ENCODE measurements around the gene POFUT1. TPM values are rescaled to one million over a fixed set of nuclear protein-coding genes. Genes with fewer than 3 reads are reported as not detected.

POFUT1 gene
- total and polyA plus RNA-seq, 2 donors (not counting 3 experiments of a cell fraction or from before 2014, with no cell fraction given), result 29.0 to 51.4 TPM

DNA sequence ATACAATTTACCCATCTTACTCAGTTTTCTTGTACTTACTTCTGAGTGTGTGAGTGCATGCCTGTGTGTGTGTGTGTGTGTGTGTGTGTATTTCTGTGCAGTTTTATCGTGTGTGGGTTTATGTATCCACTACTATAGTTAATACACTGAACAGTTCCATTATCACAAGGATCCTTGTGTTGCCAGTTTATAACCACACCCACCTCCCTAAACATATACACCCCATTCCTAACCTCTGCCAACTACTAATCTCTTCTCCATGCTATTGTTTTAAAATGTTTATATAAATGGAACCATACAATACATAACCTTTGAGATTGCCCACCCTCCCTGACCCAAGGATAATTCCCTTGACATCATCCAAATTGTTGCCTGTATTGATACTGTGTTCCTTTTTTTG lies 18.7 kb downstream of the POFUT1 start:
- intact Hi-C loops (cut with micrococcal nuclease), result no loop called here
- no TSS peak for BruUV-seq (replicated peaks)
- Histone ChIP-seq H3K4me1 (ENCODE audit: control insufficient read depth, extremely low read depth, insufficient read depth, low read length) (no peaks in the 10 kb centered on the region), H3K27ac (ENCODE audit: insufficient read depth, low read depth, low read length) (no peak overlapping the region), H3K9me3 (replicated peaks; ENCODE audit: control insufficient read depth, insufficient read depth, low read length) (no peaks in the 10 kb centered on the region), H3K4me3 (replicated peaks in 1 of 3; ENCODE audit: insufficient read depth in 1 of 3, low read depth in 1 of 3, low read length in 3 of 3) (no peak overlapping the region), H3K9ac (replicated peaks; ENCODE audit: extremely low read depth, insufficient read depth, low read length) (no peak overlapping the region), H3K27me3 (ENCODE audit: control insufficient read depth in 2 of 2, insufficient read depth in 2 of 2, low read length in 2 of 2) (no peaks in the 10 kb centered on the region), H3K79me2 (ENCODE audit: control insufficient read depth, insufficient read depth, low read length) (no peaks in the 10 kb centered on the region), H3K4me2 (ENCODE audit: insufficient read depth, low read length) (no peak overlapping the region), H4K20me1 (replicated peaks; ENCODE audit: control insufficient read depth, extremely low read depth, insufficient read depth, low read length) (no peaks in the 10 kb centered on the region), H2AFZ (ENCODE audit: low read depth, low read length) (no peak overlapping the region), H3K36me3 (ENCODE audit: control insufficient read depth in 2 of 2, extremely low read depth in 1 of 2, insufficient read depth in 2 of 2, low read length in 2 of 2) (peaks cover 0 to 28% of the 10 kb centered on the region in 2 experiments), H3K9me1 (replicated peaks; ENCODE audit: control insufficient read depth, extremely low read depth, insufficient read depth, low read length) (no peaks in the 10 kb centered on the region)
- ChIA-PET POLR2A (interaction anchor here (0.5 kb wide), 1 partner anchor 13 kb away, joined by 4 read pairs; no protein-coding TSS in a partner anchor), CTCF (interaction anchor here (0.8 kb wide), 1 partner anchor 55 kb away, joined by 3 read pairs; no protein-coding TSS in a partner anchor)
- DNase-seq (ENCODE audit: low read depth, low spot score) (peak; percentile 15), FAIRE-seq (no peak)
- dilution Hi-C loops (cut with MboI; ENCODE audit: extremely low pct_ligation_motif_present, low sequenced_read_pairs), result no loop called here
- TF ChIP-seq POLR2A (IDR thresholded peaks at IDR 0.05; ENCODE audit: low read depth, low read length), result no peak
- TF ChIP-seq FOS (IDR thresholded peaks at IDR 0.05; ENCODE audit: borderline replicate concordance, insufficient read depth, low read length), result no peak
- no peak for TF ChIP-seq EZH2 (IDR thresholded peaks at IDR 0.05; ENCODE audit: borderline replicate concordance, low read depth, low read length, severe bottlenecking)
- no peak for TF ChIP-seq GATA2 (IDR thresholded peaks at IDR 0.05; ENCODE audit: insufficient read depth, insufficient read length, low read depth, low read length)
- TF ChIP-seq, protein P1, sequence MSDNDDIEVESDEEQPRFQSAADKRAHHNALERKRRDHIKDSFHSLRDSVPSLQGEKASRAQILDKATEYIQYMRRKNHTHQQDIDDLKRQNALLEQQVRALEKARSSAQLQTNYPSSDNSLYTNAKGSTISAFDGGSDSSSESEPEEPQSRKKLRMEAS (IDR thresholded peaks at IDR 0.05; ENCODE audit: insufficient read depth, insufficient read length), result no peak
- TF ChIP-seq, protein P2, sequence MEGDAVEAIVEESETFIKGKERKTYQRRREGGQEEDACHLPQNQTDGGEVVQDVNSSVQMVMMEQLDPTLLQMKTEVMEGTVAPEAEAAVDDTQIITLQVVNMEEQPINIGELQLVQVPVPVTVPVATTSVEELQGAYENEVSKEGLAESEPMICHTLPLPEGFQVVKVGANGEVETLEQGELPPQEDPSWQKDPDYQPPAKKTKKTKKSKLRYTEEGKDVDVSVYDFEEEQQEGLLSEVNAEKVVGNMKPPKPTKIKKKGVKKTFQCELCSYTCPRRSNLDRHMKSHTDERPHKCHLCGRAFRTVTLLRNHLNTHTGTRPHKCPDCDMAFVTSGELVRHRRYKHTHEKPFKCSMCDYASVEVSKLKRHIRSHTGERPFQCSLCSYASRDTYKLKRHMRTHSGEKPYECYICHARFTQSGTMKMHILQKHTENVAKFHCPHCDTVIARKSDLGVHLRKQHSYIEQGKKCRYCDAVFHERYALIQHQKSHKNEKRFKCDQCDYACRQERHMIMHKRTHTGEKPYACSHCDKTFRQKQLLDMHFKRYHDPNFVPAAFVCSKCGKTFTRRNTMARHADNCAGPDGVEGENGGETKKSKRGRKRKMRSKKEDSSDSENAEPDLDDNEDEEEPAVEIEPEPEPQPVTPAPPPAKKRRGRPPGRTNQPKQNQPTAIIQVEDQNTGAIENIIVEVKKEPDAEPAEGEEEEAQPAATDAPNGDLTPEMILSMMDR (IDR thresholded peaks at IDR 0.05; ENCODE audit: extremely low read depth in 1 of 2, insufficient read depth in 1 of 2, low read depth in 1 of 2, low read length in 2 of 2), result no peak
- no peak for TF ChIP-seq MYC (IDR thresholded peaks at IDR 0.05; ENCODE audit: low read depth, low read length)
- no peak for TF ChIP-seq POLR2AphosphoS5 (IDR thresholded peaks at IDR 0.05; ENCODE audit: insufficient read depth, low read depth, low read length)
- TF ChIP-seq JUN (IDR thresholded peaks at IDR 0.05; ENCODE audit: borderline replicate concordance, insufficient read depth, insufficient read length, low read depth), result no peak
